GM12878 (cell line): ENCODE data around the gene PTPRU. TPM values are rescaled to one million over a fixed set of nuclear protein-coding genes. Genes with fewer than 3 reads are reported as not detected.

Experiments used
- ATAC-seq: fragments of 200-7000 bp; cut with Tn5 transposase; 3 replicates; pipeline ENCODE4 v1.9.1; 2020; ENCODE audit warnings: mild to moderate bottlenecking, moderate library complexity
- BruUV-seq: library from RNA; stranded (reverse); fragments of 400-500 nt; replicated peaks from 2 replicates; lab custom pipeline; 2021; lab: Mats Ljungman, UMichigan
- CTCF ChIA-PET: fragments of 300-600 bp; sonication (Branson Sonifier 250); formaldehyde crosslinking; extraction: SDS; loops from one replicate; lab custom pipeline; 2021; ENCODE audit warnings: inconsistent platforms; lab: Yijun Ruan, JAX
- POLR2A ChIA-PET: fragments of 350-600 bp; formaldehyde crosslinking; extraction: SDS; loops from one replicate; lab custom pipeline; 2021; ENCODE audit warnings: inconsistent platforms; lab: Charles Lee
- RAD21 ChIA-PET: fragments of 300-600 bp; sonication (Branson Sonifier 250); formaldehyde crosslinking; loops from one replicate; lab custom pipeline; 2023; ENCODE audit warnings: antibody characterized with exemption; ENCODE audit not compliant: unreplicated experiment; lab: Charles Lee
- SMC1A ChIA-PET: fragments of 300-600 bp; sonication (Branson Sonifier 250); formaldehyde crosslinking; loops from one replicate; lab custom pipeline; 2023; ENCODE audit not compliant: unreplicated experiment, uncharacterized antibody; lab: Charles Lee
- DNase-seq: peaks from one replicate; pipeline ENCODE4 v3.0.0-alpha.2; 2011; ENCODE audit warnings: low read depth, low spot score
- FAIRE-seq: peaks from 3 replicates; lab custom pipeline; 2011; peaks lifted over from hg19 to GRCh38; lab: Jason Lieb, UNC
- H2AFZ ChIP-seq: 2 replicates; pipeline ENCODE4 v1.6.0; 2011; ENCODE audit warnings: low read depth, low read length, control low read depth; ENCODE audit not compliant: control insufficient read depth
- H3K27ac ChIP-seq: 2 replicates; pipeline ENCODE4 v1.5.1; 2011; ENCODE audit warnings: control low read depth; ENCODE audit not compliant: control insufficient read depth, insufficient read depth
- H3K27me3 ChIP-seq, 2 experiments: replicated peaks in 1 of 2; 2 replicates each; pipeline versions ENCODE4 v1.6.0 to v1.6.1; 2011; ENCODE audit warnings: low read length in 1 of 2; ENCODE audit not compliant: control insufficient read depth in 2 of 2, insufficient read depth in 2 of 2
- H3K36me3 ChIP-seq, 2 experiments: 2 replicates each; pipeline ENCODE4 v1.5.1; 2011; ENCODE audit warnings: low read length in 1 of 2; ENCODE audit not compliant: control insufficient read depth in 2 of 2, insufficient read depth in 2 of 2
- H3K4me1 ChIP-seq: 2 replicates; pipeline ENCODE4 v1.6.1; 2011; ENCODE audit warnings: mild to moderate bottlenecking, low read length, moderate library complexity, mixed read lengths; ENCODE audit not compliant: control insufficient read depth, insufficient read depth
- H3K4me2 ChIP-seq: 2 replicates; pipeline ENCODE4 v1.6.0; 2011; ENCODE audit warnings: control low read depth; ENCODE audit not compliant: control insufficient read depth, insufficient read depth
- H3K4me3 ChIP-seq: fragments of 200-600 bp; sonication (generic); 2 replicates; pipeline ENCODE4 v1.5.1; 2016
- H3K79me2 ChIP-seq: 2 replicates; pipeline ENCODE4 v1.6.0; 2011; ENCODE audit warnings: low read length; ENCODE audit not compliant: control insufficient read depth, insufficient read depth
- H3K9ac ChIP-seq: 2 replicates; pipeline ENCODE4 v1.8.0; 2011; ENCODE audit warnings: low read length, control low read depth, mixed read lengths; ENCODE audit not compliant: control insufficient read depth, insufficient read depth
- H3K9me3 ChIP-seq: replicated peaks from 3 replicates; pipeline ENCODE4 v1.5.1; 2011; ENCODE audit warnings: mild to moderate bottlenecking, low read length; ENCODE audit not compliant: control insufficient read depth, insufficient read depth
- H4K20me1 ChIP-seq: 2 replicates; pipeline ENCODE4 v1.6.0; 2011; ENCODE audit not compliant: control insufficient read depth, insufficient read depth
- BACH1 ChIP-seq: fragments of 450-650 bp; IDR thresholded peaks from 2 replicates; pipeline ENCODE4 v1.6.1; 2017; ENCODE audit warnings: mild to moderate bottlenecking, borderline replicate concordance
- BHLHE40 ChIP-seq, 2 experiments: fragments of 450-650 bp in 1 of 2; IDR thresholded peaks; 2 replicates each; pipeline ENCODE4 v1.6.1; 2011 to 2017; ENCODE audit warnings: low read depth in 2 of 2, borderline replicate concordance in 1 of 2, improper control_type of control experiment in 1 of 2, low read length in 1 of 2, mild to moderate bottlenecking in 1 of 2
- SUPT20H ChIP-seq: IDR thresholded peaks from 2 replicates; pipeline ENCODE4 v1.6.1; 2011; ENCODE audit warnings: low read depth, mild to moderate bottlenecking, low read length, moderate library complexity, borderline replicate concordance; ENCODE audit not compliant: control insufficient read depth
- WGBS: methylation state at CpG from one replicate; pipeline ENCODE4 v1.1.6; 2016; ENCODE audit warnings: low lambda C conversion rate; ENCODE audit not compliant: insufficient replicate concordance, insufficient coverage; ENCODE audit errors: missing lambda C conversion rate; 5-methylcytosine and 5-hydroxymethylcytosine counted together
- in situ Hi-C: fragments of 300-500 bp; cut with MboI; formaldehyde crosslinking; loops from 9 replicates; pipeline ENCODE4 v1.14.3; 2018; ENCODE audit warnings: mixed read lengths
- intact Hi-C: fragments of 100-400 bp; cut with micrococcal nuclease; formaldehyde crosslinking; loops from one replicate; pipeline ENCODE4 v1.14.2; 2022; ENCODE audit not compliant: unreplicated experiment
- polyA plus RNA-seq, 11 experiments: library from polyadenylated mRNA; depleted of rRNA in 4 of 11; unstranded in 6 of 11; stranded (reverse) in 5 of 11; fragments of >200 nt; fragmentation: Nextera tagmentation in 4 of 11; fragmentation: Illumina TruSeq in 1 of 11; extraction: Ambion mirVana in 4 of 11; extraction: Trizol in 1 of 11; gene quantifications; 1 replicate in 1 of 11; 2 replicates in 10 of 11; pipeline versions ENCODE4 v1.2.1 to v1.2.3, GENCODE V29; 2011 to 2016; ENCODE audit warnings: inconsistent platforms in 2 of 11, missing spikeins in 2 of 11, low read depth in 1 of 11
- total RNA-seq, 4 experiments: library from RNA; depleted of rRNA in 3 of 4; stranded (reverse); fragments of >200 nt in 3 of 4; fragmentation: Illumina TruSeq in 1 of 4; extraction: Trizol in 1 of 4; gene quantifications; 2 replicates each; pipeline versions ENCODE4 v1.2.1 to v1.2.3, GENCODE V29; 2013 to 2021

PTPRU gene
- total and polyA plus RNA-seq, 10 of the 15 experiments (the other 5 are each of a cell fraction or from before 2014, with no cell fraction given) = 0.04 to 2.5 (median 0.73) TPM

GRCh38 chr1:29202053-29202452, 34.3 kb upstream of the PTPRU start:
- ChIA-PET SMC1A (interaction anchor here (0.6 to 8.3 kb wide), 26 partner anchors 9 to 427 kb away, joined by 3 to 127 read pairs (median 4); partner anchors contain the start of genes EPB41, MECR and SRSF4), RAD21 (interaction anchor here (0.6 to 3.6 kb wide), 18 partner anchors 21 to 559 kb away, joined by 3 to 91 read pairs (median 5); partner anchors contain the start of genes SRSF4 and TAF12), POLR2A (interaction anchor here (1.1 to 1.7 kb wide), 3 partner anchors 20 to 318 kb away, joined by 3 to 9 read pairs (median 8); partner anchors contain the start of gene SRSF4), CTCF (interaction anchor here (0.7 to 6.0 kb wide), 49 partner anchors 8 to 466 kb away, joined by 3 to 173 read pairs (median 4); partner anchors contain the start of genes MECR, SRSF4, TMEM200B and YTHDF2)
- Histone ChIP-seq H3K27ac (no peak overlapping the region), H3K4me2 (no peak overlapping the region), H3K4me3 (no peak overlapping the region), H3K4me1 (peaks cover 3% of the 10 kb centered on the region; the same call in 1 of the 2 replicates), H3K9ac (no peak overlapping the region), H3K9me3 (no peaks in the 10 kb centered on the region), H3K36me3 (peaks cover 6 to 27% of the 10 kb centered on the region in 2 experiments), H3K27me3 (no peaks in the 10 kb centered on the region), H2AFZ (no peak overlapping the region), H4K20me1 (no peaks in the 10 kb centered on the region), H3K79me2 (no peaks in the 10 kb centered on the region)
- DNase-seq (no peak), ATAC-seq (no peak), FAIRE-seq (no peak)
- 89% methylated on average over 1 of the region's 1 CpG for WGBS
- BruUV-seq = no TSS peak
- TF ChIP-seq SUPT20H = no peak
- no peak for TF ChIP-seq BACH1
- no peak for TF ChIP-seq BHLHE40 (IDR thresholded peaks at IDR 0.05; ENCODE audit: borderline replicate concordance in 1 of 2, low read depth in 2 of 2, low read length in 1 of 2)
- intact Hi-C loops (loop anchor here (5.0 to 10.0 kb wide), 3 partner anchors 80 to 417 kb away; partner anchors contain the start of gene TMEM200B), in situ Hi-C loops (no loop called here)
